K562 (cell line): ENCODE measurements around the gene PREP. TPM values are rescaled to one million over a fixed set of nuclear protein-coding genes. Genes with fewer than 3 reads are reported as not detected.

Experiments
- ATF1 ChIP-seq, 2 experiments: fragments of 450-650 bp in 1 of 2; IDR thresholded peaks; 2 replicates each; pipeline ENCODE4 v1.6.1; 2016; ENCODE audit warnings: missing compliant biosample characterization in 1 of 2, missing genetic modification characterization in 1 of 2
- DPF2 ChIP-seq: fragments of 450-650 bp; IDR thresholded peaks from 2 replicates; pipeline ENCODE4 v1.6.1; 2016
- EP400 ChIP-seq: fragments of 450-650 bp; IDR thresholded peaks from 2 replicates; pipeline ENCODE4 v1.6.1; 2017; ENCODE audit warnings: antibody characterized with exemption, mild to moderate bottlenecking, moderate library complexity
- GTF2E2 ChIP-seq: fragments of 200-800 bp; sonication (Bioruptor generic); IDR thresholded peaks from 2 replicates; pipeline ENCODE4 v1.6.1; 2016; ENCODE audit warnings: missing genetic modification characterization, missing compliant biosample characterization
- LARP7 ChIP-seq: fragments of 450-650 bp; IDR thresholded peaks from 2 replicates; pipeline ENCODE4 v1.6.1; 2016
- MLLT1 ChIP-seq, 2 experiments: fragments of 450-650 bp; IDR thresholded peaks; 2 replicates each; pipeline ENCODE4 v1.6.1; 2016
- MNT ChIP-seq, 2 experiments: fragments of 450-650 bp; conservative IDR thresholded peaks; 2 replicates each; pipeline ENCODE4 v1.6.1; 2017; ENCODE audit warnings: mild to moderate bottlenecking in 2 of 2, moderate library complexity in 2 of 2
- PPARD ChIP-seq: fragments of 250-450 bp; sonication (Bioruptor Pico); IDR thresholded peaks from 2 replicates; pipeline ENCODE4 v1.8.0; 2022; ENCODE audit warnings: inconsistent platforms, mild to moderate bottlenecking, moderate library complexity
- RBM15 ChIP-seq: fragments of 200-400 bp; formaldehyde crosslinking; IDR thresholded peaks from 2 replicates; pipeline ENCODE4 v1.6.1; 2018; ENCODE audit warnings: mild to moderate bottlenecking, low read length, moderate library complexity; ENCODE audit not compliant: insufficient read depth
- SMARCA4 ChIP-seq: fragments of 450-650 bp; IDR thresholded peaks from 2 replicates; pipeline ENCODE4 v1.6.1; 2016
- TBP ChIP-seq: optimal IDR thresholded peaks from 2 replicates; pipeline ENCODE3; 2011; ENCODE audit warnings: low read depth, low read length, improper control_type of control experiment
- ZFX ChIP-seq: sonication (generic); formaldehyde crosslinking; IDR thresholded peaks from 2 replicates; pipeline ENCODE4 v1.8.0; 2022; ENCODE audit warnings: mild to moderate bottlenecking, missing genetic modification reagents, moderate library complexity
- ZNF124 ChIP-seq: sonication (generic); formaldehyde crosslinking; IDR thresholded peaks from 2 replicates; pipeline ENCODE4 v1.8.1; 2022; ENCODE audit warnings: missing genetic modification reagents
- ZNF23 ChIP-seq: fragments of 250-450 bp; sonication (Bioruptor Pico); IDR thresholded peaks from 2 replicates; pipeline ENCODE4 v1.4.0; 2020; ENCODE audit warnings: mild to moderate bottlenecking
- polyA plus RNA-seq, 8 experiments: library from polyadenylated mRNA; depleted of rRNA in 4 of 8; stranded (reverse) in 5 of 8; unstranded in 3 of 8; fragments of >200 nt; fragmentation: Nextera tagmentation in 2 of 8; fragmentation: Illumina TruSeq in 1 of 8; extraction: Ambion mirVana in 2 of 8; extraction: Trizol in 1 of 8; gene quantifications; 2 replicates each; pipeline versions ENCODE4 v1.2.1 to v1.2.3, GENCODE V29; 2011 to 2014; ENCODE audit warnings: inconsistent platforms in 1 of 8, missing spikeins in 1 of 8
- total RNA-seq, 7 experiments: library from RNA; depleted of rRNA in 6 of 7; stranded (reverse); fragments of >200 nt in 6 of 7; fragmentation: Illumina TruSeq in 2 of 7; extraction: Trizol in 2 of 7; gene quantifications; 2 replicates each; pipeline versions ENCODE4 v1.2.1 to v1.2.3, GENCODE V29; 2011 to 2021; ENCODE audit warnings: low replicate concordance in 1 of 7
- TF ChIP-seq, protein P1 (sequence below), 2 experiments: fragments of 450-650 bp in 1 of 2; IDR thresholded peaks; 2 replicates each; pipeline ENCODE4 v1.6.1; 2011 to 2017; ENCODE audit warnings: low read depth in 2 of 2, antibody characterized with exemption in 1 of 2, borderline replicate concordance in 1 of 2, low read length in 1 of 2, mild to moderate bottlenecking in 1 of 2, mixed read lengths in 1 of 2; ENCODE audit not compliant: control insufficient read depth in 1 of 2
- TF ChIP-seq, protein P2 (sequence below): fragments of 450-650 bp; formaldehyde crosslinking; IDR thresholded peaks from 2 replicates; pipeline ENCODE4 v1.4.0; 2020; ENCODE audit warnings: mild to moderate bottlenecking, moderate library complexity

Gene PREP
- total and polyA plus RNA-seq, 9 of the 15 experiments (the other 6 are each of a cell fraction or from before 2014, with no cell fraction given): 14.1 to 60.8 (median 28.3) TPM

DNA sequence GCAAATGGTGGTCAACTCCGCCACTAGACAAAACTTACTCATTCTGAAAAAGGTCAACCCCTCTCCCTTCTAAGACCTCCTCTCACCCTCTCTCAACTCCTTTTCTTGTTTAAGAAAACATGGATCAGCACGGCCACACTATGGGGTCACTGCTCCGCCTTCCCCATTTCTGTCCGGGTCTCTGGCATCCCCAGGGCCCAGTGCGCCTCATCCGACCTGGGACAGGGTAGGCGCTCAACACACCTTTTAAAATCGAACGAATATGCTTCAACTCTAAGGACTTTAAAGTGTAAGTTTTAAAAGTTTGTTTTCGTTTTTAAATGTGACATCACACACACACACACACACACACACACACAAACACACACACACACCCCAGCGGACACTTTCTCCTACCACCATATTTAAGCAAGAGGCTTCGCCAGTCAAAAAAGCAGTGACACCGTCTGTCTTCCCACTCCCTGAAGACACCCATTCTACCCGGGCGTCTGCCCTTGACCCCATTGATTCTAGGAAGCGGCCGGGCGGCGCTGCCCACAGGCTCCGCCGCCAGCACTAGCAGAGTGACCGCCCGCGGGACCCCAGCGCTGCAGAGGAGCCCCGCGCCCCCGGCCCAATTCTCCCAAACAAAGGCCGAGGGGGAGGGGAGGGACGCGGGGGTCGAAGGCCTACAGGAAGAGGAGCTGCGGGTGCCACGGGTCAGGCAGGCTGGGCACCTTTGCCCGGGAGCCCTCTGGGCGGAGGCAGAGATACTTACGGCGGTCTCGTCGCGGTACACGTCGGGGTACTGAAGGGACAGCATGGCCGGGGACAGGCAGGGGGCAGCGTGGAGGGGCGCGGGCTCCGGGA is 568 bp downstream of the PREP start (continued):
- TF ChIP-seq ZNF124 (CRISPR knock-in tag) (no peak), ATF1 (CRISPR knock-in tag; IDR thresholded peaks at IDR 0.05) (no peak), ATF1 (tag; IDR thresholded peaks at IDR 0.05) (peak; percentile 63), MLLT1 (IDR thresholded peaks at IDR 0.05) (peak in 1 of 2 experiments; percentile 45; a peak in 1 of 4 replicates), RBM15 (0 out of 2 replicates have a peak, but pooled peaks have one; percentile 25), PPARD (CRISPR knock-in tag) (no peak), TBP (no peak), EP400 (peak; percentile 46; the same call in 1 of the 2 replicates), SMARCA4 (peak; percentile 35; the same call in 1 of the 2 replicates), GTF2E2 (peak; percentile 83; the same call in 1 of the 2 replicates), ZFX (CRISPR knock-in tag) (peak; percentile 69), MNT (conservative IDR thresholded peaks at IDR 0.05) (peak in 1 of 2 experiments; percentile 29; a peak in 2 of 4 replicates), ZNF23 (CRISPR knock-in tag) (no peak), LARP7 (peak; percentile 68; the same call in 1 of the 2 replicates), DPF2 (peak; percentile 41; the same call in 1 of the 2 replicates)
- TF ChIP-seq, protein P1, sequence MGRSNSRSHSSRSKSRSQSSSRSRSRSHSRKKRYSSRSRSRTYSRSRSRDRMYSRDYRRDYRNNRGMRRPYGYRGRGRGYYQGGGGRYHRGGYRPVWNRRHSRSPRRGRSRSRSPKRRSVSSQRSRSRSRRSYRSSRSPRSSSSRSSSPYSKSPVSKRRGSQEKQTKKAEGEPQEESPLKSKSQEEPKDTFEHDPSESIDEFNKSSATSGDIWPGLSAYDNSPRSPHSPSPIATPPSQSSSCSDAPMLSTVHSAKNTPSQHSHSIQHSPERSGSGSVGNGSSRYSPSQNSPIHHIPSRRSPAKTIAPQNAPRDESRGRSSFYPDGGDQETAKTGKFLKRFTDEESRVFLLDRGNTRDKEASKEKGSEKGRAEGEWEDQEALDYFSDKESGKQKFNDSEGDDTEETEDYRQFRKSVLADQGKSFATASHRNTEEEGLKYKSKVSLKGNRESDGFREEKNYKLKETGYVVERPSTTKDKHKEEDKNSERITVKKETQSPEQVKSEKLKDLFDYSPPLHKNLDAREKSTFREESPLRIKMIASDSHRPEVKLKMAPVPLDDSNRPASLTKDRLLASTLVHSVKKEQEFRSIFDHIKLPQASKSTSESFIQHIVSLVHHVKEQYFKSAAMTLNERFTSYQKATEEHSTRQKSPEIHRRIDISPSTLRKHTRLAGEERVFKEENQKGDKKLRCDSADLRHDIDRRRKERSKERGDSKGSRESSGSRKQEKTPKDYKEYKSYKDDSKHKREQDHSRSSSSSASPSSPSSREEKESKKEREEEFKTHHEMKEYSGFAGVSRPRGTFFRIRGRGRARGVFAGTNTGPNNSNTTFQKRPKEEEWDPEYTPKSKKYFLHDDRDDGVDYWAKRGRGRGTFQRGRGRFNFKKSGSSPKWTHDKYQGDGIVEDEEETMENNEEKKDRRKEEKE (IDR thresholded peaks at IDR 0.05; ENCODE audit: borderline replicate concordance in 1 of 2, control insufficient read depth in 1 of 2, low read depth in 2 of 2, low read length in 1 of 2): 0 out of 4 replicates have a peak, but pooled peaks of 1 of the 2 experiments have one; percentile 19
- TF ChIP-seq, protein P2, sequence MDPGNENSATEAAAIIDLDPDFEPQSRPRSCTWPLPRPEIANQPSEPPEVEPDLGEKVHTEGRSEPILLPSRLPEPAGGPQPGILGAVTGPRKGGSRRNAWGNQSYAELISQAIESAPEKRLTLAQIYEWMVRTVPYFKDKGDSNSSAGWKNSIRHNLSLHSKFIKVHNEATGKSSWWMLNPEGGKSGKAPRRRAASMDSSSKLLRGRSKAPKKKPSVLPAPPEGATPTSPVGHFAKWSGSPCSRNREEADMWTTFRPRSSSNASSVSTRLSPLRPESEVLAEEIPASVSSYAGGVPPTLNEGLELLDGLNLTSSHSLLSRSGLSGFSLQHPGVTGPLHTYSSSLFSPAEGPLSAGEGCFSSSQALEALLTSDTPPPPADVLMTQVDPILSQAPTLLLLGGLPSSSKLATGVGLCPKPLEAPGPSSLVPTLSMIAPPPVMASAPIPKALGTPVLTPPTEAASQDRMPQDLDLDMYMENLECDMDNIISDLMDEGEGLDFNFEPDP: no peak
